ENCODE measurements around the gene C18orf32. TPM values are rescaled to one million over a fixed set of nuclear protein-coding genes. Genes with fewer than 3 reads are reported as not detected.
"Not testable (repeated sequence)": the region's sequence is repeated elsewhere in the genome, so short reads cannot be mapped to it uniquely, and the experiment has no call there.

Gene C18orf32
- polyA plus RNA-seq, 1 experiment = 47.6 TPM

- H3K27ac ChIP-seq (ENCODE audit: low read depth, low read length) = no peak overlapping the region
- CTCF ChIA-PET = interaction anchor here (4.6 kb wide), 1 partner anchor 343 kb away, joined by 46 read pairs; no protein-coding TSS in a partner anchor
- no peak overlapping the region for H3K4me3 ChIP-seq (ENCODE audit: low read depth, low read length)
- POLR2A ChIA-PET = no interaction called here
- no peaks in the 10 kb centered on the region for H3K9me3 ChIP-seq (ENCODE audit: control insufficient read depth, insufficient read depth, low read length)
- H3K27me3 ChIP-seq (ENCODE audit: control insufficient read depth, insufficient read depth, low read length) = no peaks in the 10 kb centered on the region
- DNase-seq (ENCODE audit: low read depth, low spot score) = no peak
- no peak for TF ChIP-seq CTCF (IDR thresholded peaks at IDR 0.05; ENCODE audit: low read depth, low read length)
Measured at GRCh38 chr18:49515516-49515915, 28.5 kb upstream of the C18orf32 start.

- POLR2A ChIA-PET; DNase-seq (ENCODE audit: low read depth, low spot score); H3K27me3 ChIP-seq (ENCODE audit: control insufficient read depth, insufficient read depth, low read length); H3K9me3 ChIP-seq (ENCODE audit: control insufficient read depth, insufficient read depth, low read length); H3K27ac ChIP-seq (ENCODE audit: low read depth, low read length); H3K4me3 ChIP-seq (ENCODE audit: low read depth, low read length): not testable (repeated sequence)
- CTCF ChIA-PET = interaction anchor here (4.6 kb wide), 1 partner anchor 344 kb away, joined by 46 read pairs; no protein-coding TSS in a partner anchor
Measured at GRCh38 chr18:49515003-49515402, 28.0 kb upstream of the C18orf32 start.

GRCh38 chr18:49514577-49514976 lies 27.5 kb upstream of the C18orf32 start:
- TF ChIP-seq CTCF (IDR thresholded peaks at IDR 0.05; ENCODE audit: low read depth, low read length) = no peak
- POLR2A ChIA-PET = no interaction called here
- no peak for DNase-seq (ENCODE audit: low read depth, low spot score)
- CTCF ChIA-PET = interaction anchor here (0.8 to 4.6 kb wide), 3 partner anchors 10 to 347 kb away, joined by 5 to 46 read pairs (median 5); no protein-coding TSS in a partner anchor
- Histone ChIP-seq H3K27ac (ENCODE audit: low read depth, low read length) (no peak overlapping the region), H3K4me3 (ENCODE audit: low read depth, low read length) (no peak overlapping the region), H3K27me3 (ENCODE audit: control insufficient read depth, insufficient read depth, low read length) (no peaks in the 10 kb centered on the region), H3K9me3 (ENCODE audit: control insufficient read depth, insufficient read depth, low read length) (no peaks in the 10 kb centered on the region)

- DNase-seq (ENCODE audit: low read depth, low spot score); H3K27me3 ChIP-seq (ENCODE audit: control insufficient read depth, insufficient read depth, low read length); POLR2A ChIA-PET; H3K9me3 ChIP-seq (ENCODE audit: control insufficient read depth, insufficient read depth, low read length); H3K4me3 ChIP-seq (ENCODE audit: low read depth, low read length); H3K27ac ChIP-seq (ENCODE audit: low read depth, low read length); CTCF ChIA-PET: not testable (repeated sequence)
Measured at GRCh38 chr18:49512876-49513275, 25.8 kb upstream of the C18orf32 start.

- peaks cover 5% of the 10 kb centered on the region for H3K27me3 ChIP-seq (ENCODE audit: control insufficient read depth, insufficient read depth, low read length)
- CTCF ChIA-PET = interaction anchor here (0.5 to 6.5 kb wide), 22 partner anchors 9 to 846 kb away, joined by 3 to 178 read pairs (median 4); partner anchors contain the start of gene DYM
- no peak for DNase-seq (ENCODE audit: low read depth, low spot score)
- TF ChIP-seq CTCF (IDR thresholded peaks at IDR 0.05; ENCODE audit: low read depth, low read length) = peak; percentile 91
- POLR2A ChIA-PET = interaction anchor here (0.8 kb wide), 1 partner anchor 348 kb away, joined by 3 read pairs; no protein-coding TSS in a partner anchor
- no peak overlapping the region for H3K27ac ChIP-seq (ENCODE audit: low read depth, low read length)
- H3K4me3 ChIP-seq (ENCODE audit: low read depth, low read length) = no peak overlapping the region
- no peaks in the 10 kb centered on the region for H3K9me3 ChIP-seq (ENCODE audit: control insufficient read depth, insufficient read depth, low read length)
Measured at GRCh38 chr18:49510393-49511115, 23.5 kb upstream of the C18orf32 start.

GRCh38 chr18:49506438-49506837 lies 19.4 kb upstream of the C18orf32 start:
- H3K27me3 ChIP-seq (ENCODE audit: control insufficient read depth, insufficient read depth, low read length); H3K27ac ChIP-seq (ENCODE audit: low read depth, low read length); POLR2A ChIA-PET; H3K4me3 ChIP-seq (ENCODE audit: low read depth, low read length); H3K9me3 ChIP-seq (ENCODE audit: control insufficient read depth, insufficient read depth, low read length); DNase-seq (ENCODE audit: low read depth, low spot score): not testable (repeated sequence)
- CTCF ChIA-PET = interaction anchor here (6.5 kb wide), 1 partner anchor 354 kb away, joined by 178 read pairs; no protein-coding TSS in a partner anchor

All from AG04450 (cell line).